Nephron progenitor cell (in vitro differentiated cells): Measurements from ENCODE around the gene RNF217.

Experiments
- DNase-seq: peaks from one replicate; pipeline ENCODE4 v3.0.0; 2021
- H3K27ac Mint-ChIP-seq: 2 replicates; pipeline ENCODE4 v1.8.0; 2021; ENCODE audit warnings: mild to moderate bottlenecking, moderate library complexity, mixed read lengths
- H3K27me3 Mint-ChIP-seq: 2 replicates; pipeline ENCODE4 v1.8.0; 2021; ENCODE audit warnings: mild to moderate bottlenecking, low read depth, mixed read lengths; ENCODE audit not compliant: poor library complexity
- H3K36me3 Mint-ChIP-seq: 2 replicates; pipeline ENCODE4 v1.8.0; 2021; ENCODE audit warnings: low read depth, mixed read lengths
- H3K4me1 Mint-ChIP-seq: 2 replicates; pipeline ENCODE4 v1.8.0; 2021; ENCODE audit warnings: mixed read lengths
- H3K4me3 Mint-ChIP-seq: 2 replicates; pipeline ENCODE4 v1.8.0; 2021; ENCODE audit warnings: mild to moderate bottlenecking, moderate library complexity, mixed read lengths
- H3K9me3 Mint-ChIP-seq: 2 replicates; pipeline ENCODE4 v1.8.0; 2021; ENCODE audit warnings: mild to moderate bottlenecking, moderate library complexity, mixed read lengths
- TF ChIP-seq, protein P1 (sequence below): fragments of 200-600 bp; sonication (generic); IDR thresholded peaks from 2 replicates; pipeline ENCODE4 v1.5.0; 2021; ENCODE audit warnings: antibody characterized with exemption

RNF217 gene

GRCh38 chr6:125004797-125005595 lies 42.8 kb downstream of the RNF217 start:
- Mint-ChIP-seq H3K4me3 (no peak overlapping the region), H3K27me3 (no peaks in the 10 kb centered on the region), H3K4me1 (peaks cover 45% of the 10 kb centered on the region), H3K27ac (peak overlapping the region; percentile 52), H3K36me3 (peaks cover 39% of the 10 kb centered on the region), H3K9me3 (peaks cover 31% of the 10 kb centered on the region)
- TF ChIP-seq, protein P1, sequence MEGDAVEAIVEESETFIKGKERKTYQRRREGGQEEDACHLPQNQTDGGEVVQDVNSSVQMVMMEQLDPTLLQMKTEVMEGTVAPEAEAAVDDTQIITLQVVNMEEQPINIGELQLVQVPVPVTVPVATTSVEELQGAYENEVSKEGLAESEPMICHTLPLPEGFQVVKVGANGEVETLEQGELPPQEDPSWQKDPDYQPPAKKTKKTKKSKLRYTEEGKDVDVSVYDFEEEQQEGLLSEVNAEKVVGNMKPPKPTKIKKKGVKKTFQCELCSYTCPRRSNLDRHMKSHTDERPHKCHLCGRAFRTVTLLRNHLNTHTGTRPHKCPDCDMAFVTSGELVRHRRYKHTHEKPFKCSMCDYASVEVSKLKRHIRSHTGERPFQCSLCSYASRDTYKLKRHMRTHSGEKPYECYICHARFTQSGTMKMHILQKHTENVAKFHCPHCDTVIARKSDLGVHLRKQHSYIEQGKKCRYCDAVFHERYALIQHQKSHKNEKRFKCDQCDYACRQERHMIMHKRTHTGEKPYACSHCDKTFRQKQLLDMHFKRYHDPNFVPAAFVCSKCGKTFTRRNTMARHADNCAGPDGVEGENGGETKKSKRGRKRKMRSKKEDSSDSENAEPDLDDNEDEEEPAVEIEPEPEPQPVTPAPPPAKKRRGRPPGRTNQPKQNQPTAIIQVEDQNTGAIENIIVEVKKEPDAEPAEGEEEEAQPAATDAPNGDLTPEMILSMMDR: no peak
- DNase-seq: no peak

DNA sequence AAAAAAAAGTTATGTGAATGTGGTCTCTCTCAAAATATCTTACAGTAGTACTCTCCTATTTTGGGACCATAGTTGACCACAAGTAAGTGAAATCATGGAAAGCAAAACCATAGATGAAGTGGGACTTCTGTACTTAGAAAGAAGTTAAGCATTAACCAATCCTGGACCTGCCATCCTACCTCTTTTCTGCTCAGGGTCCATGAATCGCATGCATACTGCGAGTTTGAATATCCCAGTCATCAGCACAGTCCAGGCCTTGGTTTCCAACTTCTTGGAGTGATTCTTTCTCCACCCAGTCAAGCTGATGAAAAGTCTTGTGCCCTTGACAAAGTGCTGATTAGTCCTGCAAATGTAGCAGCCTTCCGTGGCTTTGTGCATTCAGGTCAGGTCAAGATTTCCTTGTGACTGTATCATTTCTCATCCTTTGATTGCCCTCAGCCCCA lies 46.0 kb downstream of the RNF217 start:
- Mint-ChIP-seq H3K4me3 (no peak overlapping the region), H3K27ac (peak overlapping the region; percentile 59), H3K36me3 (peaks cover 44% of the 10 kb centered on the region), H3K27me3 (no peaks in the 10 kb centered on the region), H3K4me1 (peaks cover 25% of the 10 kb centered on the region), H3K9me3 (peaks cover 31% of the 10 kb centered on the region)
- TF ChIP-seq, protein P1: no peak
- no peak for DNase-seq

GRCh38 chr6:125008957-125009356 lies 46.7 kb downstream of the RNF217 start:
- no peaks in the 10 kb centered on the region for H3K27me3 Mint-ChIP-seq

GRCh38 chr6:125009578-125009977 lies 47.3 kb downstream of the RNF217 start:
- H3K27me3 Mint-ChIP-seq: no peaks in the 10 kb centered on the region
- H3K36me3 Mint-ChIP-seq: peaks cover 37% of the 10 kb centered on the region
- no peak for DNase-seq
- H3K4me3 Mint-ChIP-seq: no peak overlapping the region
- H3K9me3 Mint-ChIP-seq: peaks cover 26% of the 10 kb centered on the region
- TF ChIP-seq, protein P1: no peak
- peak overlapping the region; percentile 10 for H3K27ac Mint-ChIP-seq
- peaks cover 26% of the 10 kb centered on the region for H3K4me1 Mint-ChIP-seq

More at GRCh38 chr6:125008957-125009356, 46.7 kb downstream of the RNF217 start:
- H3K4me1 Mint-ChIP-seq: peaks cover 26% of the 10 kb centered on the region
- H3K4me3 Mint-ChIP-seq: no peak overlapping the region
- TF ChIP-seq, protein P1: no peak
- peaks cover 31% of the 10 kb centered on the region for H3K9me3 Mint-ChIP-seq
- no peak overlapping the region for H3K27ac Mint-ChIP-seq
- H3K36me3 Mint-ChIP-seq: peaks cover 44% of the 10 kb centered on the region
- DNase-seq: no peak

- H3K27ac Mint-ChIP-seq: no peak overlapping the region
- H3K4me3 Mint-ChIP-seq: no peak overlapping the region
- peaks cover 22% of the 10 kb centered on the region for H3K36me3 Mint-ChIP-seq
- H3K4me1 Mint-ChIP-seq: peaks cover 25% of the 10 kb centered on the region
- H3K27me3 Mint-ChIP-seq: no peaks in the 10 kb centered on the region
- no peak for DNase-seq
- TF ChIP-seq, protein P1: no peak
- H3K9me3 Mint-ChIP-seq: peaks cover 4% of the 10 kb centered on the region
Measured at GRCh38 chr6:125013938-125014660, 51.9 kb downstream of the RNF217 start.
